Activated naive CD8-positive, alpha-beta T cell treated with anti-CD3 and anti-CD28 coated beads, Interleukin-2, amount 50 U/mL, for 24 hours (primary cell): ENCODE measurements around the gene GFRA4.

Source experiments
- ATAC-seq: fragments of 150-1000 bp; cut with Tn5 transposase; one replicate; pipeline ENCODE4 v1.10.0; 2021
- DNase-seq: peaks from one replicate; pipeline ENCODE4 v3.0.0; 2021
- H3K27ac Mint-ChIP-seq: one replicate; pipeline ENCODE4 v1.8.0; 2021; ENCODE audit warnings: mild to moderate bottlenecking, mixed read lengths
- H3K27me3 Mint-ChIP-seq: one replicate; pipeline ENCODE4 v1.8.0; 2021; ENCODE audit warnings: mixed read lengths
- H3K36me3 Mint-ChIP-seq: one replicate; pipeline ENCODE4 v1.8.0; 2021; ENCODE audit warnings: low read depth, mixed read lengths
- H3K4me1 Mint-ChIP-seq: one replicate; pipeline ENCODE4 v1.8.0; 2021; ENCODE audit warnings: mixed read lengths
- H3K4me3 Mint-ChIP-seq: one replicate; pipeline ENCODE4 v1.8.0; 2021; ENCODE audit warnings: mild to moderate bottlenecking, moderate library complexity, mixed read lengths
- H3K9me3 Mint-ChIP-seq: one replicate; pipeline ENCODE4 v1.8.0; 2021; ENCODE audit warnings: mixed read lengths

The GFRA4 gene

DNA sequence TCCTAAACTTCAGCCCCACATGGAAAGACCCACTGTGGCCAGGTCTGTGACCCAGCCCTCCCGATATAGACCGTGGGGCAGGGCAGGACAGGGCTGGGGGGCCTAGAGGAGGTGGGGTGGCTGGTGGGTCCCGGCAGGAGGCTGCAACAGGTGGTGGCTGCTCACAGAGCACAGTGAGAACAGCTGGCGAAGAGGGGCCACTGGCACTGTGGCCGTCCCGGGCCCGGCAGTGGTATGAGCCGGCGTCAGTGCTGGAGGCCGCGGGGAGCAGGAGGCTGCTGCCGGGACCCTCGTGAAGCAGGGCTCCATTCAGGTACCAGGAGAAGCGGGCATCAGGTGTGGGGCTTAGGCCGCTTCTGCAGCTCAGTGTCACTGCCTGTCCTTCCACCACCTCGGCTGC is 35.8 kb upstream of the GFRA4 start:
- Mint-ChIP-seq H3K9me3 (no peaks in the 10 kb centered on the region), H3K36me3 (no peaks in the 10 kb centered on the region), H3K27me3 (no peaks in the 10 kb centered on the region), H3K27ac (no peak overlapping the region), H3K4me1 (no peaks in the 10 kb centered on the region), H3K4me3 (no peak overlapping the region)
- ATAC-seq (no peak), DNase-seq (no peak)

DNA sequence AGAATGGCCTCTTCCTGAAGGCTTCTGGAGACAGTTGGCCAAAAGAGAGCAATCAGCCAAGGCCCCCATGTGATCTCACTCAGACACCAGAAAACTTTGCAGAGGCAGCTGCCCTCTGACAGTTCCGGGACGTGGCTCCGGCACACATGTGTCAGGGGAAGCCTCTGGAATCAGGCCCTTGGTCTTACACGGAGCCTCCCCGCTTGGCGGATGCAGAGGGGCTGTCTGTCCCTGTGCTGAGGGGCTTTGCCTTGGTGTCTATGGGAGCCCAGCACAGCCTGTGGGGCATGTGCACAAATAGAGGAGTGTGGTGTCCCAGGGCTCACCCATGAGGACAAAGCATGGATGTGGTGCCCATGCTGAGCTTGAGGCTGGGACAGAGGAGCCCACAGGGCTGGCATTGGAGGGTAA is 35.4 kb upstream of the GFRA4 start:
- H3K4me3 Mint-ChIP-seq, result no peak overlapping the region
- no peak overlapping the region for H3K27ac Mint-ChIP-seq
- no peaks in the 10 kb centered on the region for H3K9me3 Mint-ChIP-seq
- H3K4me1 Mint-ChIP-seq, result no peaks in the 10 kb centered on the region
- H3K36me3 Mint-ChIP-seq, result no peaks in the 10 kb centered on the region
- DNase-seq (no peak), ATAC-seq (no peak)
- no peaks in the 10 kb centered on the region for H3K27me3 Mint-ChIP-seq

DNA sequence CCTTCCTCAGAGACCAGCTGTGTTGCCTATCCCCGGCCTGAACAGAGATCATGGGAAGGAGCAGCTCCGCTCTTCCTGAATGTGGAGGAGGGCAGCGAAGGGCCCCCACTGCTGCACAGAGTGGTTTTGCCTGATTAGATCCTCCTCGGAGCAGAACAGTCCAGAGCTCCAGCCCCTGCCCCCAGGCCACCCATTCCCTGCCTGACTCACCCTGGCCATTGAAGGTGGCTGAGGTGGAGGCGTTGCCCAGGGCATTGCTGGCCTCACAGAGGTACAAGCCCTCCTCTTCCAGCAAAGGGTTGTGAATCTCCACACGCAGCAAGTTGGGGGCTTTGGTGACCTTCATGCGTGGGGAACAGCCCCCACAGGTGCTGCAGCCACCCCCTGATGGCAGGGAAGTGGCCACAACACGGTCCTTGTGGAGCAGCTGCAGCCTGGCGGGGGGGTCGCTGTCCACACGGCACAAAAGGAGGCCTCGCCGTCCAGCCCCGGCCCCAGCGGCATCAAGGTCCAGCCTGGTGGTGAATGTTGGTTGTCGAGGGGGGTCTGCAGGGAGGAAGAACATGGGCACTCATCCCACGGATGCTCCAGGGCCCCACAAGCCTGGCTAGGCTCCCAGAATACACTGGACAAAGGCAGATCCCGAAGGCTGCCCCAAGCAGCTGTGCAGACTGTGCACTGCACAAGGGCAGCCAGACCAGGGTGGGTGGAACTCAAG is 34.5 kb upstream of the GFRA4 start:
- Mint-ChIP-seq H3K27me3 (no peaks in the 10 kb centered on the region), H3K27ac (no peak overlapping the region), H3K4me3 (no peak overlapping the region), H3K9me3 (no peaks in the 10 kb centered on the region), H3K4me1 (no peaks in the 10 kb centered on the region), H3K36me3 (no peaks in the 10 kb centered on the region)
- no peak for DNase-seq
- ATAC-seq, result no peak

DNA sequence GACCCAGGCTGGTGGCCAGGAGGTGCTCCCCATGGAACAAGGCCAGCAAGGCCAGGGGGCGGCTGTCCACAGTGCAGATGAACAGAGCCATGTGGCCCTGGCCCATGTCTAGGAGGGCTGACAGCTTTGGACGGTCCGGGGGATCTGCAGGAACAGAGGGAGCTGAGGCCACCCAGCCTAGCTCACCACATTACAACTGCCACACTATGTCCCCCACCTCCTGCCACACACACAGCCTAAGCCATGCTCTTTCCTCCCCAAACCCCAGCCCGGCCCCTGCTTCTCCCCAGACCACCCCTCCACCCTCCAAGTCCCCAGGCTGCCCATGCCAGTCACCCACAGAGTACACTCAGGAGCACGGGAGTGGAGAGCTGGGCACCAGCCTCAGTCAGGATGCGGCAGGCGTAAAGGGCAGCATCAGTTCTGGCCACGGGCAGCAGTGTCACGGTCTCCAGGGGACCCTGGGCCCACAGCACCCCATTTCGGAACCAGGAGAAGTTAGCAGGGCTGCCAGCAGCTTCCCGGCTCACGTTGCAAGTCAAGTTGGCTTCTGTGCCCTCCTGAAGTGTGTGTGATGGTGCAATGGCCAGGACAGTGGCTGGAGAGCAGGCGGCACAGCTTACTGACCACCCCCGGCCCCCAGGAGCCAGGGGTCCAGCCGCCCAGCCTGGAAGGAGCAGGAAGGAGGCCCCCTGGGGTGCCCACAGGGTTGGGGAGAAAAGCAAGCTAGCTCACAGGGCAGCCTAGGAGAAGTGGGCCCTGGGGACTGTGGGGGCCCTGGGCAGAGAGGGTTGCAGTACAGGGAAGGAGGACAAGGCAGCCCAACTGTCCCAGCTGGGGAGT is 33.8 kb upstream of the GFRA4 start:
- Mint-ChIP-seq H3K27ac (no peak overlapping the region), H3K4me1 (no peaks in the 10 kb centered on the region)
- no peak for ATAC-seq

DNA sequence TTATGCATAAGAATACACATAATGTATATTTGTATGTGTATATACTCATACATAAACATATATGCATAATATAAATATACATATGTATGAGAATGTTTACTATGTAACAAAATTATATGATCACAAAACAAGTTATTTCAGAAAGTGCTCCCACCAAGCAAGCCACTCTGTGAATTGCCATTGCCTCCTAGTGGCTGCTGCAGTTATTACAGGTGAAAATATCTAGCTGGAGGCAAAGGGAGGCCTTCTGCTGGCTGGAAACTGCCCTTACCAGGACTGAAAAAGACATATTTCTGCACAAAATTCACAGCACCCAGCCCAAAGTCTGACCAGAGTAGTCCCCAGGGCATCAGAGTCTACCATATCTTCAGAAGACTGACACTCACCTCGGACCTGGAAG is 33.0 kb upstream of the GFRA4 start:
- no peak overlapping the region for H3K27ac Mint-ChIP-seq
- H3K27me3 Mint-ChIP-seq, result no peaks in the 10 kb centered on the region
- DNase-seq (no peak), ATAC-seq (no peak)
- no peaks in the 10 kb centered on the region for H3K4me1 Mint-ChIP-seq
- H3K9me3 Mint-ChIP-seq, result no peaks in the 10 kb centered on the region
- no peaks in the 10 kb centered on the region for H3K36me3 Mint-ChIP-seq
- H3K4me3 Mint-ChIP-seq, result no peak overlapping the region

More for the DNA sequence above, 33.8 kb upstream of the GFRA4 start:
- DNase-seq, result no peak
- Mint-ChIP-seq H3K27me3 (no peaks in the 10 kb centered on the region), H3K4me3 (no peak overlapping the region), H3K36me3 (no peaks in the 10 kb centered on the region), H3K9me3 (no peaks in the 10 kb centered on the region)

DNA sequence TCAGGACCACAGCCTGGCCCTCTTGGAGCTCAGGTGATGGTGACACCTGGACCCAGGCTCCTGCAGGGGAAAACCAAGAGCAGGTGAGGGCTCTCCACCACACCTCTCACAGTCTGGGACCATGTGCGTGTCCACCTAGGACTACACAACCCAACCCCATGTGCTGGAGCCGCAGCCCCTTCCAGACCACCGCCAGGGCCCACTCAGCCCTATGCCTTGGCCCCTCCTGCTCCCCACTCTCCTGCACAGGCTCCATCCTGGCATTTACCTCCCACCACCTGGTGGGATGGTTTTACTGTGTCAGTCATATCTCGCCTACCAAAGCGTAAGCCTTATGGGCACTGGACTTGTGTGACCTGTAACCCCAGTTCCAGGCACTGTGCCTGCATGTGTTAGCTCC is 31.7 kb upstream of the GFRA4 start:
- Mint-ChIP-seq H3K4me3 (no peak overlapping the region), H3K4me1 (no peaks in the 10 kb centered on the region), H3K27ac (no peak overlapping the region), H3K36me3 (no peaks in the 10 kb centered on the region), H3K9me3 (no peaks in the 10 kb centered on the region), H3K27me3 (no peaks in the 10 kb centered on the region)
- DNase-seq (no peak), ATAC-seq (no peak)

DNA sequence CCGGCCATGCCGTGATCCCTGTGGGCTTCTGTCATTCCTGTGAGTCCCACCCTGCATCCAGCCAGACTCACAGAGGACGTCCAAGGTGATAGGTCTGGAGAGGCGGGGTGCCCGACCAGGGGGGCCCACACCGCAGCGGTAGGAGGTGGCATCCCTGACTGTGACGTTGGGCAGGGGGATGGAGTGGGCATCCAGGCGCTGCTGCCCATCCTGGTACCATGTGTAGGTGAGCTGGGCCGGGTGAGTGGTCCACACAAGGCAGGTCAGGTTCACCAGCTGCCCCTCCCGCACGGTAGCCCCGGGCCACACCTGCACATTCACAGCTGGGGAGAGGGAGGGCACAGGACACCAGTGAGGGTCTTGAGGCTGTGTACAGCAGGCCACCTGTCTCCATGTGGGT is 30.2 kb upstream of the GFRA4 start:
- Mint-ChIP-seq H3K36me3 (no peaks in the 10 kb centered on the region), H3K27me3 (no peaks in the 10 kb centered on the region), H3K9me3 (no peaks in the 10 kb centered on the region), H3K27ac (no peak overlapping the region), H3K4me3 (no peak overlapping the region), H3K4me1 (no peaks in the 10 kb centered on the region)
- DNase-seq, result no peak
- no peak for ATAC-seq

DNA sequence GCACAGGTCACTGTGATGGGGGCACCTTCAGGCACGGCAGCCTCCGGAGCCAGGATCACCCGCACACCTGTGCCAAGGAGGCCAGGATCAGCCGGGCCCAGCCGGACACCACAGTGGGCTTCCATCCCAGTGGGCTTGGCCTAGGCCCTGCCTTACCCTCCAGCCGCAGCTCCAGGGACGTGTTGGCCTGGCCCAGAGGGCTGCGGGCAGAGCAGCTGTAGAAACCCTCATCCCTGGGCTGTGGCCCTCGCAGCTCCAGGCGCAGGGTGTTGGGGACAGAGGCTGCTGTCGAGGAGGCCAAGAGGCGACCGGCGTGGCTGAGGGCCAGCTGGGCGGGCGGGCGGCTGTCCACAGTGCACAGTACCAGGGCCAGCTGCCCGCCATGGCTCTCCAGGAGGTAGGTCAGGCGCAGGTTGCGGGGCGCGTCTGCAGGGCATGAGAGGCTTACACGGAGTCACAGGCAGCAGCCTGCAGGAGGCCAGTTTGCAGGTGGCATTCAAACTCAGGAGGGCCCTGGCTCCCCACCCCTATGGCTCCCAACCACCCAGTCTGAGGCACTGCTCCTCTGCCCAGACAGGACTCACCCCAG is 29.6 kb upstream of the GFRA4 start:
- DNase-seq (no peak), ATAC-seq (no peak)
- no peak overlapping the region for H3K27ac Mint-ChIP-seq
- no peaks in the 10 kb centered on the region for H3K4me1 Mint-ChIP-seq
- no peak overlapping the region for H3K4me3 Mint-ChIP-seq
- H3K9me3 Mint-ChIP-seq, result no peaks in the 10 kb centered on the region
- H3K27me3 Mint-ChIP-seq, result no peaks in the 10 kb centered on the region
- H3K36me3 Mint-ChIP-seq, result no peaks in the 10 kb centered on the region

DNA sequence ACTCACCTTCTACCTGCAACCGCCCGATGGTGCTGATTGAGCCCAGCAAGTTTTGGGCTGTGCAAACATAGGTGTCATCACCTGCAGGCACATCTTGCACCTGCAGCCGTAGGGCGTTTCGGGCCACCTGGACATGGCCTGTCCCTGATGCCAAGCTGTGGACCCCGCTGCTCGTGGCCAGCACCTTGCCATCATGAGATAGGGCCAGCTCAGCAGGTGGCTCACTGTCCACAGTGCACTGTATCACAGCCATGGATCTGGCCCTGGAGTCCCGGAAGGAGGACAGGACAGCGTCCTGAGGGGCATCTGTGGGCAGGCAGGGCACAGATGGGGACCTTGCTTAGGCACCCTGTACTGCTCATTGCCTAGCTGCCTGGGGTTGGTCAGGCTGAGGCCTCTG is 28.7 kb upstream of the GFRA4 start:
- Mint-ChIP-seq H3K4me1 (no peaks in the 10 kb centered on the region), H3K4me3 (no peak overlapping the region), H3K36me3 (no peaks in the 10 kb centered on the region), H3K9me3 (no peaks in the 10 kb centered on the region), H3K27me3 (no peaks in the 10 kb centered on the region), H3K27ac (no peak overlapping the region)
- ATAC-seq (no peak), DNase-seq (no peak)

DNA sequence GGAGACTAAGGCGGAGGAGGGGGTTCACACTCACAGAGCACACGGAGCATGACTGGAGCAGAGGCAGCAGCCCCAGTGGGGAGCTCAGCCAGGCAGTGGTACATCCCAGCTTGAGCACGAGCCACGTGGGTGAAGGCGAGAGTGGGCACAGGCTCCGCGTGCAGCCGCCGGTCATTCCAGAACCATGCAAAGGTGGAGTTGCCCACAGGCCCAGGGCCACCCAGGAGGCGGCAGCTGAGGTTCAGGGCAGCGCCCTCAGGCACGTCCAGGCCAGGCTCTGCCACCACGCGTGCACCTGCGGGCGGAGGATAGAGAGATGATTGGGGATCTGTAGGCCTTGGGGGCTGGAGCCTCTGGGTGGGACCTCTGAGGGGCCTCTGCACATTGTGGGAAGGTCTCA is 28.1 kb upstream of the GFRA4 start:
- Mint-ChIP-seq H3K9me3 (no peaks in the 10 kb centered on the region), H3K4me1 (no peaks in the 10 kb centered on the region), H3K27me3 (no peaks in the 10 kb centered on the region), H3K27ac (no peak overlapping the region), H3K36me3 (no peaks in the 10 kb centered on the region), H3K4me3 (no peak overlapping the region)
- no peak for ATAC-seq
- no peak for DNase-seq

DNA sequence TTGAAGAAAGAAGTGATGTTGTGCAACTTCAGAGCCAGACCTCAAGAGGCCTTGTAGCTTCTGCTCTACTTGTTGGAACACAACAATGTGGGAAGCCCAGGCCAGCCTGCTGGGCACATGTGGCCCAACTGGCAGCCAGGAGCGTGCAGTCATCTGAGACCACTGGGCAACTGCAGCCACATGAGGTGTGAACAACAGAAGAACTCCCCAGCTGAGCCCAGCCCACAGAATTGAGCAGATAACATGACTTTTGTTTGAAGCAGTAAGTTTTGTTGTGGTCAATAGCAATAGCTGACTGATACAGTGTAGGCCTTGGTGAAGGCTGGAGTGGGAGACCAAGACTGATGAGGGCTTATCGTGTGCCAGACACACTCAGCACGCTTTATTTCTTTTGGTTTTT is 27.2 kb upstream of the GFRA4 start:
- ATAC-seq, result no peak
- H3K36me3 Mint-ChIP-seq, result no peaks in the 10 kb centered on the region
- no peak overlapping the region for H3K27ac Mint-ChIP-seq
- peaks cover under 1% of the 10 kb centered on the region for H3K27me3 Mint-ChIP-seq
- no peak for DNase-seq
- no peaks in the 10 kb centered on the region for H3K9me3 Mint-ChIP-seq
- H3K4me1 Mint-ChIP-seq, result no peaks in the 10 kb centered on the region
- H3K4me3 Mint-ChIP-seq, result no peak overlapping the region

DNA sequence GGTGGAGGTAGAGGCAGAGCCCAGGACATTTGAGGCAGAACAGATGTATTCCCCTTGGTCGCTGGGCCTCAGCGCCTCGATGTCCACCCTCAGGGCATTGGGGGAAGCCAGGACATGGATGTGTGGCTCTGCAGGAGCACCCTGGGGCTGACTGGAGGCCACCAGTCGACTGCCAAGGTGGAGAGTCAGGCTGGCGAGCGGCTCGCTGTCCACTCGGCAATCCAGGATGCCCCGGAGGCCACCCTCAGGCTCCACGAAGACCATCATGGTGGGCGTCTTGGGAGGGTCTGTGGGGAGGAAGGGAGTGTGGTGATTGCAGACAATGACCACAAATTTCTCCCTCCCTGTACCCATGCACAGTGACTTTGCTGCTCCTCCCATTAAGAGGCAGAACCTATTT is 26.8 kb upstream of the GFRA4 start:
- Mint-ChIP-seq H3K4me1 (no peaks in the 10 kb centered on the region), H3K27me3 (peaks cover 3% of the 10 kb centered on the region), H3K36me3 (no peaks in the 10 kb centered on the region), H3K4me3 (no peak overlapping the region), H3K27ac (no peak overlapping the region), H3K9me3 (no peaks in the 10 kb centered on the region)
- DNase-seq (no peak), ATAC-seq (no peak)

DNA sequence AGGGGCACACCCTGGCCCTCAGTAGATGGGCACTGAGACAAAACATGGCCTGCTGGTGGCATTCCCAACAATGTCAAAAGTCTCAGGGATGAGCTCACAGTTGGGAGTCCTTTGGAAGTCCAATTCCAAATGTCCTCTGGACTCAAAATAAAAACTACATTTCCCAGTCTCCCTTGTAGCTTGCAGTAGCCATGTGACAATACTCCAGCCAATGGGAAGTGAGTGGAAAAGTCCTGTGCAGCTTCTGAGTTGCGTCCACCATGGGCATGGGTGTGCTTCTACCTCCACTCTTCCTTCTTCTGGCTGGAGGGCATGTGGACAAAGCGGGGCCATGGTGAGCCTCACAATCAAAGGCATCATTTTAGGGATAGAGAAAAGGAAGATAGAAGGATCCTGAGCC is 24.5 kb upstream of the GFRA4 start:
- H3K4me3 Mint-ChIP-seq, result no peak overlapping the region
- no peaks in the 10 kb centered on the region for H3K9me3 Mint-ChIP-seq
- no peak overlapping the region for H3K27ac Mint-ChIP-seq
- H3K36me3 Mint-ChIP-seq, result no peaks in the 10 kb centered on the region
- H3K4me1 Mint-ChIP-seq, result no peaks in the 10 kb centered on the region
- DNase-seq (no peak), ATAC-seq (no peak)
- H3K27me3 Mint-ChIP-seq, result peaks cover 19% of the 10 kb centered on the region

DNA sequence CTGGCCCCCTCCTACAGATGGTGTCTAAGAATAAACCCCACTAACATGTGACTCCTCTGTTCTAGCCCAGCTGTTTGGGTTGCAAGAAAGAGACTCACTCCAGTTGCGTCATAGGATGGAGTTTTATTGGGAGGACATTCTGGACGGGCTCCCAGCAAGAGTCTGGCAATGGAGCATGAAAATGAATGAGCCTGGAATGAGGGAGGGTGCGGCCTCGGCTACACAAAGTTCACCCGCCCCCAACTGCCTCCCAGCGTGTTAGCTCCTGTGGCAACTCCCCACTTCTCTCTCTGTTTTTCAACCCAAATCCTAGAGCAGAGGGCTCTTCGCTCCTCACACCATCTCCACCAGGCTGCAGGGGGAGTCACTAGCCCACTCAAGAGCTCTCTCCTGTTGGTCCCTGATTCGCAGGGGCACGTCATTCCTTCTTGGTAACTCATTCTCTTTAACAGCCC is 23.7 kb upstream of the GFRA4 start:
- Mint-ChIP-seq H3K4me1 (no peaks in the 10 kb centered on the region), H3K9me3 (no peaks in the 10 kb centered on the region), H3K27ac (no peak overlapping the region), H3K36me3 (no peaks in the 10 kb centered on the region), H3K27me3 (peaks cover 23% of the 10 kb centered on the region), H3K4me3 (no peak overlapping the region)
- ATAC-seq (no peak), DNase-seq (no peak)

DNA sequence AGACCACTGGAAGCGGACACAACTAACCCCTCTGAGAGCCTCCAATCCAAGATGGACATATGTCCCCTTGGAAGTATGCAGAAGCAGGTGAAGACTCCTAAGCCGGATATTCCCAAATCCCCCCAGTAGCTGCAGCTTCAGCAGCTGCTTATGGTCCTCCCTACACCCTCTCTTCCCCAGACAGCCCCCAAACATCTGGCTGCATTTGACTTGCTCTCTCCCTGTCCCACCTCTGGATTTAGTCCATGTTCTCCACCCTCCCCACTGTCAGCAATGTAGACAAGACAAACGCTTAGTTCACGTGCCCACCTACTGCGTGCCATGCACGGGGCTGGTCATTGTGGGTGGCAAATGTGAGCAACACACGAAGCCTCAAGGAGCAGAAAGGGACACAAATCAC is 23.2 kb upstream of the GFRA4 start:
- Mint-ChIP-seq H3K27ac (no peak overlapping the region), H3K27me3 (peaks cover 25% of the 10 kb centered on the region), H3K36me3 (no peaks in the 10 kb centered on the region), H3K9me3 (no peaks in the 10 kb centered on the region), H3K4me3 (no peak overlapping the region), H3K4me1 (no peaks in the 10 kb centered on the region)
- DNase-seq, result no peak
- ATAC-seq, result no peak
